Trophoblast cell (in vitro differentiated cells and primary cell): ENCODE measurements around the gene BBS9.

Experiments
- DNase-seq, 2 donors: peaks; one replicate each; pipeline ENCODE4 v3.0.0-alpha.2; 2016
- H2AFZ ChIP-seq: 2 replicates; pipeline ENCODE4 v1.6.1; 2013; ENCODE audit warnings: low read length, moderate library complexity, mild to moderate bottlenecking; ENCODE audit not compliant: insufficient read depth, poor library complexity
- H2AK5ac ChIP-seq: 2 replicates; pipeline ENCODE4 v1.6.1; 2013; ENCODE audit warnings: mild to moderate bottlenecking, low read length
- H2BK120ac ChIP-seq: 2 replicates; pipeline ENCODE4 v1.6.1; 2013; ENCODE audit warnings: low read length, mild to moderate bottlenecking, moderate library complexity; ENCODE audit not compliant: insufficient read depth, poor library complexity
- H2BK12ac ChIP-seq: 2 replicates; pipeline ENCODE4 v1.6.1; 2013; ENCODE audit warnings: mild to moderate bottlenecking, low read length, moderate library complexity
- H2BK5ac ChIP-seq: 2 replicates; pipeline ENCODE4 v1.6.1; 2013; ENCODE audit warnings: low read length, low read depth, moderate library complexity, mild to moderate bottlenecking; ENCODE audit not compliant: poor library complexity
- H3K14ac ChIP-seq: 2 replicates; pipeline ENCODE4 v1.6.1; 2013; ENCODE audit warnings: mild to moderate bottlenecking, low read length
- H3K18ac ChIP-seq: 2 replicates; pipeline ENCODE4 v1.6.1; 2013; ENCODE audit warnings: mild to moderate bottlenecking, low read length
- H3K23ac ChIP-seq: 2 replicates; pipeline ENCODE4 v1.6.1; 2013; ENCODE audit warnings: low read length
- H3K27ac ChIP-seq: 2 replicates; pipeline ENCODE4 v1.5.1; 2013; ENCODE audit warnings: low read depth, mild to moderate bottlenecking, inconsistent platforms, low read length, moderate library complexity
- H3K27me3 ChIP-seq: 2 replicates; pipeline ENCODE4 v1.6.1; 2013; ENCODE audit warnings: inconsistent platforms, mild to moderate bottlenecking, low read length, moderate library complexity; ENCODE audit not compliant: insufficient read depth
- H3K36me3 ChIP-seq, 2 experiments: 1 replicate in 1 of 2; 2 replicates in 1 of 2; pipeline ENCODE4 v1.6.1; 2013; ENCODE audit warnings: low read length in 2 of 2, mild to moderate bottlenecking in 2 of 2, moderate library complexity in 1 of 2; ENCODE audit not compliant: insufficient read depth in 2 of 2, control insufficient read depth in 1 of 2
- H3K4ac ChIP-seq: 2 replicates; pipeline ENCODE4 v1.6.1; 2013; ENCODE audit warnings: low read depth, mild to moderate bottlenecking, low read length, moderate library complexity
- H3K4me1 ChIP-seq, 2 experiments: 1 replicate in 1 of 2; 2 replicates in 1 of 2; pipeline ENCODE4 v1.6.1; 2013; ENCODE audit warnings: low read length in 2 of 2, mild to moderate bottlenecking in 2 of 2, moderate library complexity in 1 of 2; ENCODE audit not compliant: insufficient read depth in 2 of 2, control insufficient read depth in 1 of 2
- H3K4me2 ChIP-seq: 2 replicates; pipeline ENCODE4 v1.6.1; 2013; ENCODE audit warnings: inconsistent platforms, mild to moderate bottlenecking, low read length, moderate library complexity
- H3K4me3 ChIP-seq: 2 replicates; pipeline ENCODE4 v1.5.1; 2013; ENCODE audit warnings: mild to moderate bottlenecking, low read depth, low read length, inconsistent platforms
- H3K79me1 ChIP-seq: one replicate; pipeline ENCODE4 v1.6.1; 2013; ENCODE audit warnings: low read length
- H3K79me2 ChIP-seq: 2 replicates; pipeline ENCODE4 v1.6.1; 2013; ENCODE audit warnings: low read length, mild to moderate bottlenecking; ENCODE audit not compliant: control insufficient read depth, insufficient read depth, poor library complexity
- H3K9ac ChIP-seq: 2 replicates; pipeline ENCODE4 v1.6.1; 2013; ENCODE audit warnings: mild to moderate bottlenecking, low read length
- H3K9me3 ChIP-seq: 2 replicates; pipeline ENCODE4 v1.6.1; 2013; ENCODE audit warnings: low read depth, mild to moderate bottlenecking, control low read depth, inconsistent platforms, low read length; ENCODE audit not compliant: insufficient read depth
- H4K12ac ChIP-seq: 2 replicates; pipeline ENCODE4 v1.6.1; 2013; ENCODE audit warnings: low read depth, mild to moderate bottlenecking, low read length, moderate library complexity
- H4K8ac ChIP-seq: 2 replicates; pipeline ENCODE4 v1.6.1; 2013; ENCODE audit warnings: low read depth, mild to moderate bottlenecking, low read length, moderate library complexity
- H4K91ac ChIP-seq: one replicate; pipeline ENCODE4 v1.6.1; 2013; ENCODE audit warnings: low read depth, mild to moderate bottlenecking, low read length, moderate library complexity
- WGBS: extraction: QIAGEN DNeasy Blood & Tissue Kit; methylation state at CpG from one replicate; pipeline ENCODE4 v1.1.7; 2013; ENCODE audit warnings: missing lambda C conversion rate; ENCODE audit not compliant: insufficient read length, insufficient coverage; ENCODE audit errors: extremely low coverage; 5-methylcytosine and 5-hydroxymethylcytosine counted together

BBS9 gene

DNA sequence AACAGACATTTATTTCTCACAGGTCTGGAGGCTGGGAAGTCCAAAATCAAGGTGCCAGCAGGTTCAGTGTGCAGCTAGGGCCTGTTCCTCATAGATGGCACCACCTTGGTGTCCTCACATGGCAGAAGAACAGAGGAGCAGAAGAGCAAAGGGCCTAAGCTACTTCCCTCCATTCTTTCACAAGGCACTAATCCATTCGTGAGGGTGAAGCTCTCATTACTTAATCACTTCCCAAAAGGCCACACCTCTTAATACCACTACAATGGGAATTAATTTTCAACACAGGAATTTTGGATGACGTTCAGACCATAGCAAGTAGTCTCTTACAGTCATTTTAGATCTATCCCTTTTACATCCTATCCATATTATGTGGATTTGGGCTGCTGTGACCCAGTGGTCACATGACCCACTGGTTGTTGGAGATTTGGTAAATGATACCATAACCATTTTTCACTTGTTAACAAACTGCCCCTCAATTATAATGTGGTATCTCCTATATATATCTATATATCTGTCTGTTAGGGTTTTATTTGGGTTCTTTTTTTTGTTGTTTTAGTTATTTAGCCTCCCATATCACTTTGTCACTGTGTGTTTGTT lies 63.4 kb downstream of the BBS9 start:
- Histone ChIP-seq H3K27me3 (no peaks in the 10 kb centered on the region), H3K14ac (no peak overlapping the region), H3K27ac (no peak overlapping the region), H3K79me1 (no peaks in the 10 kb centered on the region), H2AFZ (no peak overlapping the region), H4K8ac (no peak overlapping the region), H2AK5ac (no peak overlapping the region), H3K4ac (no peak overlapping the region), H2BK12ac (no peak overlapping the region), H3K79me2 (no peaks in the 10 kb centered on the region), H3K4me1 (peaks cover 2 to 5% of the 10 kb centered on the region in 2 experiments), H3K4me2 (no peak overlapping the region), H3K23ac (no peak overlapping the region), H4K91ac (no peak overlapping the region), H2BK120ac (no peak overlapping the region), H4K12ac (no peak overlapping the region), H2BK5ac (no peak overlapping the region), H3K9me3 (peaks cover 2% of the 10 kb centered on the region), H3K4me3 (no peak overlapping the region), H3K18ac (no peak overlapping the region), H3K9ac (no peak overlapping the region), H3K36me3 (no peaks in the 10 kb centered on the region)
- no CpG with 5 or more reads among the region's 2 CpGs for WGBS
- no peak for DNase-seq

DNA sequence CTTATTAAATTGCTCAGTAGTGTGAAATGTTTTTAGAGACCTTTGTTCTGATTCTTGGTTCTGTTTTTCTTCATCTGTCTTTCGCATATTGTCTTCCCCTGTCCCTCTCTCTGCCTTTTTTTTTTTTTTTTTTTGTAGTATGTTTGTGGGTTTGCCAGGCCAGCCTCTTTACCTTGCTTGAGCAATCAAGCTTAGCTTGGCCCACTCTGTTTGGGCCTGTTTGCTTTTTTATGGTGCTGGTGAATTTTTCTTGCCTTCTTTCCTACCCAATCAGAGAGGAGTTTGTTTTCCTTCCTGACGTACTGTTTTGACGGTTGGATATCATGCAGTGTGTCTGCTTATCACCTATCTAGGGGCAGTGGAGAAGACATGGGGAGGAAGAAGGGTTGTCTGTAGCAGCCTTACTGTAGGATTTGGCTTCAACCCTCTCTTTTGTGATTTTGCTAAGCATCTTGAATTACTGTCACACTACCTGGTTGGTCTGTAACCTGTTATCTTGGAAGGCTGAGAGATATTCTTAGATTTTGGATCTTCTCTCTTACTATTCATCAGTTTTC lies 64.0 kb downstream of the BBS9 start:
- peaks cover 2% of the 10 kb centered on the region for H3K9me3 ChIP-seq
- no peaks in the 10 kb centered on the region for H3K79me2 ChIP-seq
- H3K23ac ChIP-seq = no peak overlapping the region
- WGBS = no CpG with 5 or more reads among the region's 3 CpGs
- H2AFZ ChIP-seq = no peak overlapping the region
- H2BK5ac ChIP-seq = no peak overlapping the region
- H4K91ac ChIP-seq = no peak overlapping the region
- H3K18ac ChIP-seq = no peak overlapping the region
- H4K8ac ChIP-seq = no peak overlapping the region
- no peak for DNase-seq
- no peak overlapping the region for H2BK12ac ChIP-seq
- no peak overlapping the region for H3K4me2 ChIP-seq
- H3K27ac ChIP-seq = no peak overlapping the region
- peaks cover 2 to 5% of the 10 kb centered on the region in 2 experiments for H3K4me1 ChIP-seq
- no peak overlapping the region for H3K4me3 ChIP-seq
- H3K9ac ChIP-seq = no peak overlapping the region
- no peaks in the 10 kb centered on the region for H3K27me3 ChIP-seq
- H3K4ac ChIP-seq = no peak overlapping the region
- no peaks in the 10 kb centered on the region for H3K36me3 ChIP-seq
- H2BK120ac ChIP-seq = no peak overlapping the region
- H3K14ac ChIP-seq = no peak overlapping the region
- H2AK5ac ChIP-seq = no peak overlapping the region
- no peak overlapping the region for H4K12ac ChIP-seq
- no peaks in the 10 kb centered on the region for H3K79me1 ChIP-seq

DNA sequence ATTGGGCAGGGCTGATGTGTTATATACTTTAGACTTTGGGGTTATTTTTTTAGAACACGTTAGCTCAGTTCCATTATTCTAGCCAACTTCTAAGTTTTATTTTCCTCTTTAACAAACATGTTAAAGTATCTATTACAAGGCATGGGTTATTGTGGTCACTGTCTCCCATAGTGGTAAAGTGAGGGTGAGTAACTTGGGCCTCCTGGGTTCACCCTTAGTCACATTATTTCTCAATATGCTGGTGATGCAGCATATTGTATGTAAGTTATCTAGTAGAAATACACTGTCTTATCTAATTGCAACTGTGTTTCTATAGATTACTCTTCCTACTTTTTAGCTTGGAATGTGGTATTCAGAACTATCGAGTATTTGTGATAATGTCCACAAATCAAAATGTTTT lies 65.9 kb downstream of the BBS9 start:
- Histone ChIP-seq H3K36me3 (no peaks in the 10 kb centered on the region), H3K14ac (no peak overlapping the region), H2AFZ (no peak overlapping the region), H3K9me3 (peaks cover 2% of the 10 kb centered on the region), H4K91ac (no peak overlapping the region), H3K18ac (no peak overlapping the region), H3K27me3 (no peaks in the 10 kb centered on the region), H2BK120ac (no peak overlapping the region), H2BK12ac (no peak overlapping the region), H3K27ac (no peak overlapping the region), H4K12ac (no peak overlapping the region), H3K9ac (no peak overlapping the region), H3K23ac (no peak overlapping the region), H3K4me2 (no peak overlapping the region), H3K79me2 (no peaks in the 10 kb centered on the region), H3K4me3 (no peak overlapping the region), H4K8ac (no peak overlapping the region), H3K4me1 (peaks cover 2 to 5% of the 10 kb centered on the region in 2 experiments), H3K4ac (no peak overlapping the region), H3K79me1 (no peaks in the 10 kb centered on the region), H2AK5ac (no peak overlapping the region), H2BK5ac (no peak overlapping the region)
- DNase-seq = peak; percentile 32 to 84
- WGBS = no CpG with 5 or more reads among the region's 2 CpGs

DNA sequence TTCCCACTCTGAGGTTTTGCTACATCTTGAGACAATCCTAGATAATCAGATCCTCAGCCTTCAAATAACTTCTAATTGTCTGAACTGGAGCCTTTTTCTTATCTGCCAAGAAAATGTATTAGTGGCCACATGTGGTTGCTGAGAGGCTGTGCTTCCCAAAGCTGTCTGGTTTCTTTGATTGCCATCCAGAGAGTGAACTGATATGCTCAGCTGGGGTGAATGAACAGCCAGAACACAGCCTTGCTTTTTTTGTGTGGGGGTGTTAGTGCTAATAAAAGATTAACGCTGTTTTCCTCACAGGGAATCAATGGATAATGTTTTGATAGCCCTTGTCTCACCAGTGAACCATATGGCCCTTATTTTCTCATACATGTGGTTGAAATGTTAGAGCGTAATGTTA lies 66.9 kb downstream of the BBS9 start:
- no peak overlapping the region for H3K23ac ChIP-seq
- H2AFZ ChIP-seq = no peak overlapping the region
- WGBS = no CpG with 5 or more reads among the region's 2 CpGs
- H3K79me2 ChIP-seq = no peaks in the 10 kb centered on the region
- no peak overlapping the region for H3K4me2 ChIP-seq
- DNase-seq = no peak
- no peak overlapping the region for H4K8ac ChIP-seq
- H3K9ac ChIP-seq = no peak overlapping the region
- H2BK5ac ChIP-seq = no peak overlapping the region
- H3K27ac ChIP-seq = no peak overlapping the region
- H3K27me3 ChIP-seq = no peaks in the 10 kb centered on the region
- H4K12ac ChIP-seq = no peak overlapping the region
- no peaks in the 10 kb centered on the region for H3K79me1 ChIP-seq
- H3K18ac ChIP-seq = no peak overlapping the region
- no peak overlapping the region for H2BK12ac ChIP-seq
- no peak overlapping the region for H2AK5ac ChIP-seq
- no peak overlapping the region for H3K4me3 ChIP-seq
- H3K4me1 ChIP-seq = no peaks in the 10 kb centered on the region
- no peak overlapping the region for H4K91ac ChIP-seq
- H3K14ac ChIP-seq = no peak overlapping the region
- H3K4ac ChIP-seq = no peak overlapping the region
- H3K9me3 ChIP-seq = no peaks in the 10 kb centered on the region
- no peak overlapping the region for H2BK120ac ChIP-seq
- H3K36me3 ChIP-seq = no peaks in the 10 kb centered on the region
